DND-41 (cell line): Measurements from ENCODE around the gene MFF.

Experiments used
- ATAC-seq: fragments of 200-7000 bp; cut with Tn5 transposase; 3 replicates; pipeline ENCODE4 v1.9.1; 2021; ENCODE audit warnings: low read depth; ENCODE audit not compliant: insufficient read depth
- DNase-seq: peaks from one replicate; pipeline ENCODE4 v3.0.0-alpha.2; 2020
- H2AFZ ChIP-seq: 2 replicates; pipeline ENCODE4 v1.6.0; 2012; ENCODE audit warnings: low read depth, low read length
- H3K27ac ChIP-seq: 2 replicates; pipeline ENCODE4 v1.5.1; 2012; ENCODE audit warnings: low read length, inconsistent platforms
- H3K27me3 ChIP-seq: fragments of 200-600 bp; sonication (generic); 2 replicates; pipeline ENCODE4 v1.6.0; 2012; ENCODE audit warnings: low read length, mild to moderate bottlenecking, inconsistent platforms; ENCODE audit not compliant: insufficient read depth, poor library complexity
- H3K36me3 ChIP-seq: 2 replicates; pipeline ENCODE4 v1.5.1; 2012; ENCODE audit warnings: low read length, inconsistent platforms; ENCODE audit not compliant: insufficient read depth
- H3K4me1 ChIP-seq: 2 replicates; pipeline ENCODE4 v1.5.1; 2012; ENCODE audit warnings: mild to moderate bottlenecking, low read length; ENCODE audit not compliant: insufficient read depth
- H3K4me2 ChIP-seq: 2 replicates; pipeline ENCODE4 v1.6.0; 2012; ENCODE audit warnings: mild to moderate bottlenecking, moderate library complexity, low read length, inconsistent platforms; ENCODE audit not compliant: insufficient read depth
- H3K4me3 ChIP-seq, 2 experiments: fragments of 200-600 bp in 1 of 2; shearing (Covaris generic) in 1 of 2; 2 replicates each; pipeline ENCODE4 v1.5.1; 2012 to 2016; ENCODE audit warnings: inconsistent platforms in 2 of 2, low read length in 2 of 2, mild to moderate bottlenecking in 2 of 2, low read depth in 1 of 2, moderate library complexity in 1 of 2
- H3K79me2 ChIP-seq: 2 replicates; pipeline ENCODE4 v1.6.0; 2012; ENCODE audit warnings: low read length, inconsistent platforms; ENCODE audit not compliant: insufficient read depth
- H3K9ac ChIP-seq: 2 replicates; pipeline ENCODE4 v1.6.0; 2012; ENCODE audit warnings: low read depth, mild to moderate bottlenecking, inconsistent platforms, low read length, moderate library complexity
- H3K9me3 ChIP-seq: 2 replicates; pipeline ENCODE4 v1.5.1; 2012; ENCODE audit warnings: low read length, moderate library complexity, mild to moderate bottlenecking, inconsistent platforms; ENCODE audit not compliant: insufficient read depth, severe bottlenecking
- H4K20me1 ChIP-seq: 2 replicates; pipeline ENCODE4 v1.6.0; 2012; ENCODE audit warnings: low read length; ENCODE audit not compliant: insufficient read depth
- EZH2 ChIP-seq: IDR thresholded peaks from 3 replicates; pipeline ENCODE4 v1.6.1; 2012; ENCODE audit warnings: borderline replicate concordance, low read depth, mild to moderate bottlenecking, moderate library complexity, low read length, inconsistent platforms; ENCODE audit not compliant: severe bottlenecking
- TF ChIP-seq, protein P1 (sequence below): IDR thresholded peaks from 2 replicates; pipeline ENCODE4 v1.5.1; 2012; ENCODE audit warnings: borderline replicate concordance, low read length, moderate library complexity, mild to moderate bottlenecking; ENCODE audit not compliant: poor library complexity, severe bottlenecking; ENCODE audit errors: extremely low read depth

Gene MFF

DNA sequence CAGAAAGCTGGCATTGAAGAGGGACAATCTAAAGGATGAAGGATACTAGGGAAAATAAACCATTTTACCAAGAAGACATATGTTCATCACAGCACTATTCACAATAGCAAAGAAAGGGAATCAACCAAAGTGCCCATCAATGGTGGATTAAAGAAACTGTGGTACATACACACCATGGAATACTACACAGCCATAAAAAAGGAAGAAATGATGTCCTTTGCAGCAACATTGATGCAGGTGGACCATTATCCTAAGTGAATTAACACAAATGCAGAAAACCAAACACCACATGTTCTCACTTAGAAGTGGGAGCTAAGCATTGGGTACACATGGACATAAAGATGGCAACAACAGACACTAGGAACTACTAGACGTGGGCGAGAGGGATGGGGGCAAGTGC is 7.2 kb upstream of the MFF start:
- Histone ChIP-seq H3K27ac (no peak overlapping the region), H2AFZ (no peak overlapping the region), H3K9me3 (no peaks in the 10 kb centered on the region), H3K4me1 (no peaks in the 10 kb centered on the region), H3K4me2 (no peak overlapping the region), H3K4me3 (no peak overlapping the region), H3K36me3 (no peaks in the 10 kb centered on the region), H3K79me2 (no peaks in the 10 kb centered on the region), H3K27me3 (no peaks in the 10 kb centered on the region), H3K9ac (no peak overlapping the region), H4K20me1 (no peaks in the 10 kb centered on the region)
- TF ChIP-seq EZH2, result no peak
- ATAC-seq (no peak), DNase-seq (no peak)

DNA sequence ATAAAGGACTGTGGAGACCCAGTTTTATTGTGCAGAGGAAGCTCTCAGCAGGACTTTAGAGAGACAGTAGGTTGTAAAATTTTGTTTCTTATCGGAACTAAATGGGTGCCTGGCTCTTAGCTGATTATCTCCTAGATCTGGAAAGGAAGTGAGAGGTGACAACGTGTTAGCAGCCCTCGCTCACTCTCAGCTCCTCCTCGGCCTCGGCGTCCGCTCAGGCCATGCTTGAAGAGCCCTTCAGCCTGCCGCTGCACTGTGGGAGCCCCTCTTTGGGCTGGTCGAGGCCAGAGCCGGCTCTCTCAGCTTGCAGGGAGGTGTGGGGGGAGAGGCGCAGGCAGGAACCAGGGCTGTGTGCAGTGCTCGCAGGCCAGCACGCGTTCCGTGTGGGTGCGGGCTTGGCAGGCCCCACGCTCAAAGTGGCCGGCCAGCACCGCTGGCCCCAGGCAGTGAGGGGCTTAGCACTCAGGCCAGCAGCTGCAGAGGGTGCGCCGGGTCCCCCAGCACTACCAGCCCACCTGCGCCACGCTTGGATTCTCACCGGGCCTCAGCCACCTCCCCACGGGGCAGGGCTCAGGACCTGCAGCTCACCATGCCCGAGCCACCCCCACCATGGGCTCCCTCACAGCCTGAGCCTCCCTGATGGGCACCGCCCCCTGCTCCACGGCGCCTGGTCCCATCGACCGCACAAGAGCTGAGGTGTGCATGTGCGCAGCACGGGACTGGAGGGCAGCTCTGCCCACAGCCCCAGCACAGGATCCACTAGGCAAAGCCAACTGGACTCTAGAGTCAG is 4.6 kb upstream of the MFF start:
- DNase-seq, result no peak
- Histone ChIP-seq H3K9ac (no peak overlapping the region), H2AFZ (no peak overlapping the region), H3K36me3 (no peaks in the 10 kb centered on the region), H4K20me1 (no peaks in the 10 kb centered on the region), H3K4me2 (no peak overlapping the region), H3K79me2 (peaks cover 8% of the 10 kb centered on the region), H3K9me3 (no peaks in the 10 kb centered on the region), H3K4me1 (peaks cover 12% of the 10 kb centered on the region), H3K27ac (no peak overlapping the region), H3K4me3 (no peak overlapping the region), H3K27me3 (no peaks in the 10 kb centered on the region)
- ATAC-seq, result no peak
- TF ChIP-seq EZH2, result no peak
- TF ChIP-seq, protein P1, sequence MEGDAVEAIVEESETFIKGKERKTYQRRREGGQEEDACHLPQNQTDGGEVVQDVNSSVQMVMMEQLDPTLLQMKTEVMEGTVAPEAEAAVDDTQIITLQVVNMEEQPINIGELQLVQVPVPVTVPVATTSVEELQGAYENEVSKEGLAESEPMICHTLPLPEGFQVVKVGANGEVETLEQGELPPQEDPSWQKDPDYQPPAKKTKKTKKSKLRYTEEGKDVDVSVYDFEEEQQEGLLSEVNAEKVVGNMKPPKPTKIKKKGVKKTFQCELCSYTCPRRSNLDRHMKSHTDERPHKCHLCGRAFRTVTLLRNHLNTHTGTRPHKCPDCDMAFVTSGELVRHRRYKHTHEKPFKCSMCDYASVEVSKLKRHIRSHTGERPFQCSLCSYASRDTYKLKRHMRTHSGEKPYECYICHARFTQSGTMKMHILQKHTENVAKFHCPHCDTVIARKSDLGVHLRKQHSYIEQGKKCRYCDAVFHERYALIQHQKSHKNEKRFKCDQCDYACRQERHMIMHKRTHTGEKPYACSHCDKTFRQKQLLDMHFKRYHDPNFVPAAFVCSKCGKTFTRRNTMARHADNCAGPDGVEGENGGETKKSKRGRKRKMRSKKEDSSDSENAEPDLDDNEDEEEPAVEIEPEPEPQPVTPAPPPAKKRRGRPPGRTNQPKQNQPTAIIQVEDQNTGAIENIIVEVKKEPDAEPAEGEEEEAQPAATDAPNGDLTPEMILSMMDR, result no peak

DNA sequence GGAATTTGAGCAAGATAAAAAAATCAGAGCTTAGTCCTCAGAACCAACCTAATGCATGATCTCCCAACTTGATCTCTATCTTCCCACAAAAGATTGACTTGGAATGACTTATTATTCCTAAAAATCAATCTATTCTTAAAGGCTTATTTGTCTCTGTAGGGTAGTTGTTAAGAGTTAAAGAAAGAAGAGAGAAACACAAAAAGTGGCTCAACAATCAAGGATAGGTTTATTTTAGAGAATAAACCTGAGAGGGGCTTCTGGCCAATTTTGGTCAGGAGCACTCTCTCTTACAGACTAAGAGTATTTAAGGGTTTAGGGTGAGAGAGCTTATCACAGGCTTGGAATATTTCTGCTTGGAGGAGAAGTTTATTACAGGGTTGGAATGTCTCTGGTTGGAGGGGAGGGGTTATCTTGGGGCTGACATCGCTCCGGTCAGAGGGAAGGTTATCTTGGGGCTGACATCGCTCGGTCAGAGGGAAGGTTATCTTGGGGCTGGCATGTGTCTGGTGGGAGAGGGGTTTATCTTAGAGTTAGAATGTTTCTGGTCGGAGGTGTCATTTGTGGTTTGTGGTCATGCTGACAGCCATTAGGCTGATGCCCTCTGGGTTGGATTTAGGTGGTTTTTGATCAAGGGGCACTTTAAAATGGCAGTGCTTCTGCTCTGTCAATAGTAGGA is 2.4 kb upstream of the MFF start:
- DNase-seq (no peak), ATAC-seq (no peak)
- Histone ChIP-seq H3K4me3 (no peak overlapping the region), H2AFZ (no peak overlapping the region), H3K27ac (no peak overlapping the region), H3K27me3 (no peaks in the 10 kb centered on the region), H3K36me3 (no peaks in the 10 kb centered on the region; the same call in 1 of the 2 replicates), H3K9me3 (no peaks in the 10 kb centered on the region), H3K4me2 (no peak overlapping the region), H4K20me1 (peaks cover 7% of the 10 kb centered on the region; the same call in 1 of the 2 replicates), H3K9ac (no peak overlapping the region), H3K79me2 (peaks cover 30% of the 10 kb centered on the region), H3K4me1 (peaks cover 31% of the 10 kb centered on the region)
- TF ChIP-seq EZH2, result no peak
- TF ChIP-seq, protein P1, result no peak

DNA sequence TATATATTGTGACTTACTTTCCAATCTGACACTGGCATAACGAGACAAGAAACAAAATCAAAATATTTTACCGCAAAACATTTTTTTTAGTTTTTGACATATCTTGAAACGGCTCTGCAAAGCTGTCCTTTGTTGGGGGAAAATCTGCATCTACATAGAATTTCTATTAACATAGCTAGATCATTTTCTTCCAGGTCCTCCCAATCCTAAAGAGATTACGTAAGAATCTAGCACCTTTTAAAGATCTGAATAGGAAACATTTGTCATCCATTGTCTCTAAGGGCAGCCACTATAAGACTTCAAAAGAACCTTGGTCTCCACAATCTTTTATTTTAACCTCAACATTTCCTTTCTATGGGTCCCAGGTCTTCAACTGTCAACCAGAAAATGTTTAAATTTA is 1.2 kb upstream of the MFF start:
- Histone ChIP-seq H3K4me1 (peaks cover 35% of the 10 kb centered on the region), H3K27me3 (no peaks in the 10 kb centered on the region), H3K79me2 (peaks cover 41% of the 10 kb centered on the region), H3K9me3 (no peaks in the 10 kb centered on the region), H3K9ac (no peak overlapping the region; the same call in 1 of the 2 replicates), H3K36me3 (peaks cover 5% of the 10 kb centered on the region), H3K27ac (no peak overlapping the region), H4K20me1 (peaks cover 9% of the 10 kb centered on the region; the same call in 1 of the 2 replicates), H2AFZ (peak overlapping the region; percentile 84), H3K4me3 (peak overlapping the region in 1 of 2 experiments; percentile 93; a peak in 2 of 4 replicates), H3K4me2 (peak overlapping the region; percentile 71)
- TF ChIP-seq EZH2, result no peak
- TF ChIP-seq, protein P1, result no peak
- DNase-seq, result no peak
- ATAC-seq, result no peak
